K562 (cell line): ENCODE results near the gene HAPSTR1. TPM values are rescaled to one million over a fixed set of nuclear protein-coding genes. Genes with fewer than 3 reads are reported as not detected.

Experiments
- ARID3B ChIP-seq: fragments of 250-450 bp; sonication (Bioruptor Pico); IDR thresholded peaks from 2 replicates; pipeline ENCODE4 v1.4.0; 2020; ENCODE audit warnings: borderline replicate concordance
- BRD9 ChIP-seq: fragments of 450-650 bp; IDR thresholded peaks from 2 replicates; pipeline ENCODE4 v1.6.1; 2018; ENCODE audit warnings: low read depth; ENCODE audit not compliant: partially characterized antibody
- EZH2 ChIP-seq: IDR thresholded peaks from 2 replicates; pipeline ENCODE4 v1.6.1; 2012; ENCODE audit warnings: low read depth, mild to moderate bottlenecking, inconsistent platforms, low read length, borderline replicate concordance
- FOXA3 ChIP-seq, 2 experiments: fragments of 450-650 bp in 1 of 2; sonication (generic) in 1 of 2; formaldehyde crosslinking; IDR thresholded peaks in 1 of 2; conservative IDR thresholded peaks in 1 of 2; 2 replicates each; pipeline versions ENCODE4 v1.4.0 to v1.8.0; 2020 to 2022; ENCODE audit warnings: mild to moderate bottlenecking in 2 of 2, missing genetic modification reagents in 1 of 2
- GABPB2 ChIP-seq: fragments of 250-450 bp; sonication (Bioruptor Pico); conservative IDR thresholded peaks from 2 replicates; pipeline ENCODE4 v1.5.1; 2021; ENCODE audit warnings: mild to moderate bottlenecking
- HINFP ChIP-seq: fragments of 450-650 bp; conservative IDR thresholded peaks from 2 replicates; pipeline ENCODE4 v1.6.1; 2016; ENCODE audit warnings: missing genetic modification characterization, low read depth, mild to moderate bottlenecking, control low read depth, missing compliant biosample characterization
- HNRNPH1 ChIP-seq: fragments of 200-400 bp; formaldehyde crosslinking; optimal IDR thresholded peaks from 2 replicates; pipeline ENCODE3; 2017; ENCODE audit warnings: low read depth, mild to moderate bottlenecking, low read length, moderate library complexity
- HNRNPK ChIP-seq: fragments of 200-400 bp; formaldehyde crosslinking; IDR thresholded peaks from one replicate; pipeline ENCODE4 v1.6.1; 2018; ENCODE audit warnings: mild to moderate bottlenecking, low read depth, low read length; ENCODE audit not compliant: poor library complexity, severe bottlenecking
- MAFK ChIP-seq: IDR thresholded peaks from 2 replicates; pipeline ENCODE4 v1.6.1; 2011; ENCODE audit warnings: low read length, improper control_type of control experiment
- MCM5 ChIP-seq: fragments of 450-650 bp; IDR thresholded peaks from 2 replicates; pipeline ENCODE4 v1.6.1; 2016; ENCODE audit warnings: low read depth
- MED1 ChIP-seq: sonication (generic); formaldehyde crosslinking; IDR thresholded peaks from 2 replicates; pipeline ENCODE4 v1.8.1; 2023; ENCODE audit warnings: missing genetic modification reagents, borderline replicate concordance
- MEF2D ChIP-seq: conservative IDR thresholded peaks from 2 replicates; pipeline ENCODE4 v1.6.1; 2016; ENCODE audit warnings: low read depth, missing genetic modification characterization, missing compliant biosample characterization
- NCOA2 ChIP-seq, 2 experiments: fragments of 450-650 bp; IDR thresholded peaks; 2 replicates each; pipeline ENCODE4 v1.6.1; 2018; ENCODE audit warnings: mild to moderate bottlenecking in 2 of 2, moderate library complexity in 1 of 2; ENCODE audit not compliant: partially characterized antibody in 2 of 2
- SMARCB1 ChIP-seq: IDR thresholded peaks from 2 replicates; pipeline ENCODE4 v1.6.1; 2011; ENCODE audit warnings: improper control_type of control experiment, low read depth; ENCODE audit not compliant: insufficient read length
- SMARCC2 ChIP-seq: fragments of 450-650 bp; IDR thresholded peaks from 2 replicates; pipeline ENCODE4 v1.6.1; 2017; ENCODE audit warnings: antibody characterized with exemption, moderate library complexity, mild to moderate bottlenecking, low read depth
- TGIF2 ChIP-seq: sonication (generic); formaldehyde crosslinking; IDR thresholded peaks from 2 replicates; pipeline ENCODE4 v1.8.1; 2022; ENCODE audit warnings: mild to moderate bottlenecking, missing genetic modification reagents, moderate library complexity
- ZBTB26 ChIP-seq: fragments of 450-650 bp; formaldehyde crosslinking; IDR thresholded peaks from 2 replicates; pipeline ENCODE4 v1.4.0; 2022; ENCODE audit warnings: missing genetic modification characterization
- ZBTB33 ChIP-seq: sonication (generic); formaldehyde crosslinking; IDR thresholded peaks from 2 replicates; pipeline ENCODE4 v1.8.1; 2023; ENCODE audit warnings: mild to moderate bottlenecking, missing genetic modification reagents
- ZNF384 ChIP-seq: IDR thresholded peaks from 2 replicates; pipeline ENCODE4 v1.6.1; 2012; ENCODE audit warnings: low read depth, low read length, improper control_type of control experiment
- ZNF707 ChIP-seq: fragments of 250-450 bp; sonication (Bioruptor Pico); conservative IDR thresholded peaks from 2 replicates; pipeline ENCODE4 v1.8.0; 2022; ENCODE audit warnings: inconsistent platforms, mild to moderate bottlenecking, moderate library complexity
- ZNF75A ChIP-seq: fragments of 450-650 bp; formaldehyde crosslinking; IDR thresholded peaks from 2 replicates; pipeline ENCODE4 v1.4.0; 2020; ENCODE audit warnings: mild to moderate bottlenecking
- ZZZ3 ChIP-seq: fragments of 450-650 bp; IDR thresholded peaks from 2 replicates; pipeline ENCODE4 v1.6.1; 2016; ENCODE audit warnings: antibody characterized with exemption, mild to moderate bottlenecking, moderate library complexity
- polyA plus RNA-seq, 8 experiments: library from polyadenylated mRNA; depleted of rRNA in 4 of 8; stranded (reverse) in 5 of 8; unstranded in 3 of 8; fragments of >200 nt; fragmentation: Nextera tagmentation in 2 of 8; fragmentation: Illumina TruSeq in 1 of 8; extraction: Ambion mirVana in 2 of 8; extraction: Trizol in 1 of 8; gene quantifications; 2 replicates each; pipeline versions ENCODE4 v1.2.1 to v1.2.3, GENCODE V29; 2011 to 2014; ENCODE audit warnings: inconsistent platforms in 1 of 8, missing spikeins in 1 of 8
- total RNA-seq, 7 experiments: library from RNA; depleted of rRNA in 6 of 7; stranded (reverse); fragments of >200 nt in 6 of 7; fragmentation: Illumina TruSeq in 2 of 7; extraction: Trizol in 2 of 7; gene quantifications; 2 replicates each; pipeline versions ENCODE4 v1.2.1 to v1.2.3, GENCODE V29; 2011 to 2021; ENCODE audit warnings: low replicate concordance in 1 of 7

The HAPSTR1 gene
- total and polyA plus RNA-seq, 9 of the 15 experiments (the other 6 are each of a cell fraction or from before 2014, with no cell fraction given): 10.8 to 67.9 (median 36.5) TPM

- TF ChIP-seq ZBTB33 (CRISPR knock-in tag): no peak
- no peak for TF ChIP-seq ZNF707 (CRISPR knock-in tag)
- no peak for TF ChIP-seq ZNF75A (CRISPR knock-in tag)
- no peak for TF ChIP-seq HINFP (tag)
- no peak for TF ChIP-seq SMARCB1
- no peak for TF ChIP-seq ARID3B (CRISPR knock-in tag)
- TF ChIP-seq EZH2: no peak
- no peak for TF ChIP-seq GABPB2
- no peak for TF ChIP-seq MEF2D
- no peak for TF ChIP-seq BRD9
- TF ChIP-seq FOXA3 (CRISPR knock-in tag; conservative IDR thresholded peaks at IDR 0.05 in 1 of 2, IDR thresholded peaks at IDR 0.05 in 1 of 2): no peak
- no peak for TF ChIP-seq MCM5
- TF ChIP-seq SMARCC2: peak; percentile 97
- no peak for TF ChIP-seq ZNF384
- TF ChIP-seq HNRNPH1: no peak
- TF ChIP-seq MED1 (CRISPR knock-in tag): no peak
- TF ChIP-seq ZZZ3: no peak
- no peak for TF ChIP-seq NCOA2 (IDR thresholded peaks at IDR 0.05; ENCODE audit: partially characterized antibody in 2 of 2)
- TF ChIP-seq MAFK: peak; percentile 99
- TF ChIP-seq ZBTB26 (CRISPR knock-in tag): no peak
- TF ChIP-seq TGIF2: no peak
- no peak for TF ChIP-seq HNRNPK
These were observed 43.6 kb upstream of the HAPSTR1 start (continued) for GRCh38 chr16:9047689-9048301.
